Caki2 (cell line): Measurements from ENCODE around the gene SLC25A1. TPM values are rescaled to one million over a fixed set of nuclear protein-coding genes. Genes with fewer than 3 reads are reported as not detected.

Source experiments
- DNase-seq: peaks from one replicate; pipeline ENCODE4 v3.0.0-alpha.2; 2015; ENCODE audit warnings: low read depth
- in situ Hi-C: cut with HindIII; loops from 2 replicates; pipeline ENCODE4 v1.10.0; 2016; ENCODE audit warnings: low sequenced_read_pairs, low pct_unique_long_range_greater_than_20kb, mixed read lengths
- total RNA-seq: library from RNA; depleted of rRNA; stranded (reverse); fragments of >200 nt; shearing (Covaris generic); gene quantifications from 2 replicates; pipeline ENCODE4 v1.2.3, GENCODE V29; 2014; ENCODE audit warnings: low replicate concordance; rRNA removed

Gene SLC25A1
- total RNA-seq, 1 experiment from 2014 or later = 123 TPM

GRCh38 chr22:19132153-19132552 lies 46.4 kb downstream of the SLC25A1 start:
- no peak for DNase-seq
- in situ Hi-C loops = no loop called here

- DNase-seq = no peak
- in situ Hi-C loops = no loop called here
These were observed 46.9 kb downstream of the SLC25A1 start for GRCh38 chr22:19131685-19132015.

- no peak for DNase-seq
- in situ Hi-C loops = no loop called here
These were observed 47.4 kb downstream of the SLC25A1 start, which contains the start of gene TSSK2 for GRCh38 chr22:19130959-19131684. Gene TSSK2 (plus strand): TSS chr22:19131308. CDS start chr22:19131400, 92 bp downstream.

- in situ Hi-C loops = no loop called here
- no peak for DNase-seq
These were observed 48.7 kb downstream of the SLC25A1 start for GRCh38 chr22:19129871-19130270.

- no peak for DNase-seq
These were observed 49.4 kb downstream of the SLC25A1 start for GRCh38 chr22:19128946-19129727.

GRCh38 chr22:19128009-19128401 lies 50.5 kb downstream of the SLC25A1 start:
- no peak for DNase-seq
- in situ Hi-C loops = no loop called here

More at GRCh38 chr22:19128946-19129727, 49.4 kb downstream of the SLC25A1 start:
- in situ Hi-C loops = no loop called here

- in situ Hi-C loops = no loop called here
- no peak for DNase-seq
These were observed 51.1 kb downstream of the SLC25A1 start for GRCh38 chr22:19127329-19128008.

GRCh38 chr22:19126309-19127273 lies 51.9 kb downstream of the SLC25A1 start:
- no peak for DNase-seq

More at GRCh38 chr22:19126309-19127273, 51.9 kb downstream of the SLC25A1 start:
- in situ Hi-C loops = no loop called here

Other genes starting within 250 kb of the SLC25A1 start
- 7.0 and 23.5 TPM in 2 replicates for gene PRODH, start 242.4 kb downstream of the SLC25A1 start, total RNA-seq
- gene DGCR2, start 56.3 kb downstream of the SLC25A1 start, total RNA-seq = 72.3 and 72.7 TPM in 2 replicates
- not detected in 2 replicates for gene TSSK2, start 47.4 kb downstream of the SLC25A1 start, total RNA-seq
- 41.6 and 52.1 TPM in 2 replicates for gene ESS2, start 34.1 kb downstream of the SLC25A1 start, total RNA-seq
- not detected in 2 replicates for gene GSC2, start 28.4 kb downstream of the SLC25A1 start, total RNA-seq
- 1.5 and 2.9 TPM in 2 replicates for gene CLTCL1, start 113.0 kb upstream of the SLC25A1 start, total RNA-seq